RWPE1 (cell line): ENCODE results near the gene SEMA3B.
"Not testable (repeated sequence)": the region's sequence is repeated elsewhere in the genome, so short reads cannot be mapped to it uniquely, and the experiment has no call there.

Source experiments
- CTCF ChIA-PET: fragments of 350-600 bp; sonication (Branson Sonifier 250); formaldehyde crosslinking; extraction: SDS; loops from one replicate; lab custom pipeline; 2021; lab: Yijun Ruan, JAX
- POLR2A ChIA-PET: fragments of 400-600 bp; formaldehyde crosslinking; extraction: SDS; loops from one replicate; lab custom pipeline; 2020; ENCODE audit warnings: antibody characterized with exemption; ENCODE audit not compliant: low non-redundant PET; lab: Yijun Ruan, JAX
- DNase-seq: peaks from one replicate; pipeline ENCODE4 v3.0.0; 2012; ENCODE audit warnings: low spot score
- H3K27ac ChIP-seq: fragments of 450-650 bp; 2 replicates; pipeline ENCODE4 v1.5.1; 2017
- CTCF ChIP-seq: fragments of 450-650 bp; conservative IDR thresholded peaks from 2 replicates; pipeline ENCODE4 v1.5.1; 2017; ENCODE audit warnings: low read depth, mild to moderate bottlenecking

Gene SEMA3B

GRCh38 chr3:50267280-50267913 is 1.6 kb upstream of the SEMA3B start:
- peak overlapping the region; percentile 100 for H3K27ac ChIP-seq
- POLR2A ChIA-PET: no interaction called here

GRCh38 chr3:50268276-50268675 is 671 bp upstream of the SEMA3B start:
- POLR2A ChIA-PET: no interaction called here
- no peak for TF ChIP-seq CTCF
- CTCF ChIA-PET: no interaction called here
- DNase-seq: no peak
- peak overlapping the region; percentile 100 for H3K27ac ChIP-seq

More at GRCh38 chr3:50267280-50267913, 1.6 kb upstream of the SEMA3B start:
- CTCF ChIA-PET: interaction anchor here (1.0 kb wide), 1 partner anchor 41 kb away, joined by 4 read pairs; no protein-coding TSS in a partner anchor
- no peak for TF ChIP-seq CTCF
- no peak for DNase-seq

GRCh38 chr3:50269460-50269859 is 513 bp downstream of the SEMA3B start:
- CTCF ChIA-PET: interaction anchor here (0.7 to 1.4 kb wide), 2 partner anchors 9 to 23 kb away, joined by 3 to 4 read pairs; no protein-coding TSS in a partner anchor

GRCh38 chr3:50269977-50270413 is 1.0 kb downstream of the SEMA3B start:
- no peak for TF ChIP-seq CTCF
- DNase-seq: peak; percentile 46
- ChIA-PET POLR2A (interaction anchor here (0.6 kb wide), 1 partner anchor 76 kb away, joined by 3 read pairs; no protein-coding TSS in a partner anchor), CTCF (interaction anchor here (1.4 kb wide), 1 partner anchor 10 kb away, joined by 4 read pairs; no protein-coding TSS in a partner anchor)
- H3K27ac ChIP-seq: peak overlapping the region; percentile 100

More at GRCh38 chr3:50269460-50269859, 513 bp downstream of the SEMA3B start:
- POLR2A ChIA-PET: interaction anchor here (0.6 kb wide), 1 partner anchor 76 kb away, joined by 3 read pairs; no protein-coding TSS in a partner anchor
- no peak for DNase-seq
- no peak for TF ChIP-seq CTCF
- H3K27ac ChIP-seq: peak overlapping the region; percentile 100

GRCh38 chr3:50270422-50271224 is 1.7 kb downstream of the SEMA3B start:
- TF ChIP-seq CTCF: no peak
- peak overlapping the region; percentile 100 for H3K27ac ChIP-seq
- ChIA-PET CTCF (interaction anchor here (0.7 to 1.9 kb wide), 3 partner anchors 10 to 44 kb away, joined by 4 to 9 read pairs (median 5); no protein-coding TSS in a partner anchor), POLR2A (no interaction called here)
- no peak for DNase-seq

GRCh38 chr3:50271314-50271936 is 2.5 kb downstream of the SEMA3B start:
- CTCF ChIA-PET: interaction anchor here (0.7 to 1.9 kb wide), 2 partner anchors 28 to 45 kb away, joined by 5 to 9 read pairs; no protein-coding TSS in a partner anchor
- POLR2A ChIA-PET: no interaction called here
- no peak for DNase-seq
- H3K27ac ChIP-seq: peak overlapping the region; percentile 100
- TF ChIP-seq CTCF: no peak

- peak overlapping the region; percentile 100 for H3K27ac ChIP-seq
- POLR2A ChIA-PET, DNase-seq: not testable (repeated sequence)
- CTCF ChIA-PET: interaction anchor here (0.7 to 1.9 kb wide), 2 partner anchors 46 to 415 kb away, joined by 4 to 9 read pairs; no protein-coding TSS in a partner anchor
These were observed 3.6 kb downstream of the SEMA3B start for GRCh38 chr3:50272538-50272910.
